ENCODE measurements around the gene TGFBR3.

Gene TGFBR3

DNA sequence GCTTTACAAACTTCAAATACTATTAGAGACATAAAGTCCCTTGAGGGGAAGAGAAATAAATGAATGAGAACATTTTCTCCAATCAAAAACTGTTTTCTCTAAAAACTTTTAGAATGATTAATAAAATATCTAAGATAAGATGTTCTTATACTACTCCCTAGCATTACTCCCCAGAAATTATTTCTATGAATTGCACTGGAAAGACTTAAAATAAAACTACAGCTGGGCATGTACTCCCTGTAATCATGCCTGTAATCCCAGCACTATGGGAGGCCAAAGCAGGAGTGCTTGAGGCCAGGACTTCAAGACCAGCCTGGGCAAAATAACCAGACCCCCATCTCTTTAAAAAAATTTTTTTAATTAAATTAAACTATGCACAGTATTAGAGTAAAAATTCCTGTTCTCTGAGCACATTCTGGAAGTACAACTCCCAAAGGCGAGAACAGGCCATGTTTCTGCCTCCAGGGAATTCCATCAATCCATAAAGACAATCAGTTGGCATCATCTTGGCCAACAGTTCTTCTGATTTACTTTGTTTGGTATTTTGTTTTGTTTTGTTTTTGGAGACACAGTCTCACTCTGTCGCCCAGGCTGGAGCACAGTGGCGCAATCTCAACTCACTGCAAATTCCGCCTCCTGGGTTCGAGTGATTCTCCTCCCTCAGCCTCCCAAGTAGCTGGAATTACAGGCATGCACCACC is 77.9 kb downstream of the TGFBR3 start:
- no peak overlapping the region for H3K4me3 Mint-ChIP-seq
- H3K27me3 Mint-ChIP-seq = no peaks in the 10 kb centered on the region
- no peaks in the 10 kb centered on the region for H3K36me3 Mint-ChIP-seq (ENCODE audit: low read depth)
- no peaks in the 10 kb centered on the region for H3K9me3 Mint-ChIP-seq
- H3K27ac Mint-ChIP-seq = no peak overlapping the region
- H3K4me1 Mint-ChIP-seq (ENCODE audit: low read depth) = peaks cover 71% of the 10 kb centered on the region

DNA sequence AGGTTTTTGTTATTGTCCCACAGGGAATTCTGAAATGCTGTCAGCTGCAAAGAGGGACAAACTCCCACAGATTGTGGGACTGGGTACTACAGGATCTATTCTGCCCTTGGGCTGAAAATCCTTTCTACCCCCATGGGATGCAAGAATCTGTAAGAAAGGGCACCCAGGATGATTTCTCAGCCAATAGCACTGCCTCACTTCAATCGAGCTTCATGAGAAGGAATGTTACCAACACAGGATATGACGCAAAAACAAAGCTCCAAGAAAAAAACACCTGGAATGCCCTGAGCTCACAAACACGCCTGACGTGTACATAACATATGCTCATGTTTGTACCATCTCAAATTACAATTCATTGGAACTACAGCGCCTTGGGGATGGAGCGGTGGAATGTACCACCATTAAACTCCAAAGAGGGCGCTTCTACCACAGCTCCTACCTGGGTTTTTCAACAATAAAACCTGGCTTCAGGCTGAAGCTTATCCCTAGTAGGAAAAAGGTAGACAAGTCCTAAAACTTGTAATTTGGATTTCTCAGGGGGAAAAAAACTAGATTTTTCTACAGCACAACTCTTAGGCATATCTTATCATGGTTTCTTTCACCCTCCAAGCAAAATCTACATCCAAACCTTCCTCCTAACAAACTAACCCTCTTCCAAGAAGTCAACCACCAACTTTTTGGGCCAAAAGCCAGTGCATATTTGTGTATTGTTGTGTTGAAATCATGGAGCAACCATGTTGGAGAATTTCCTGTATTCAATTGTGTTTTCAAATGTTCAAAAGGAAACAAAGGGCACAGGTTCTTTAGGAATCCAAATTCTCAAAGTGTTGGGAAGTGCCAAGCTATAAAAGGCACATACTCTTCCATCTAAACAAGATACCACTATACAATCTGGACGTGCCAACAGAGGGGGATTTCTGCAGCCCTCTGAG is 78.9 kb downstream of the TGFBR3 start:
- Mint-ChIP-seq H3K36me3 (ENCODE audit: low read depth) (peaks cover 5% of the 10 kb centered on the region), H3K4me3 (no peak overlapping the region), H3K27ac (no peak overlapping the region), H3K27me3 (no peaks in the 10 kb centered on the region), H3K9me3 (no peaks in the 10 kb centered on the region), H3K4me1 (ENCODE audit: low read depth) (peaks cover 73% of the 10 kb centered on the region)

DNA sequence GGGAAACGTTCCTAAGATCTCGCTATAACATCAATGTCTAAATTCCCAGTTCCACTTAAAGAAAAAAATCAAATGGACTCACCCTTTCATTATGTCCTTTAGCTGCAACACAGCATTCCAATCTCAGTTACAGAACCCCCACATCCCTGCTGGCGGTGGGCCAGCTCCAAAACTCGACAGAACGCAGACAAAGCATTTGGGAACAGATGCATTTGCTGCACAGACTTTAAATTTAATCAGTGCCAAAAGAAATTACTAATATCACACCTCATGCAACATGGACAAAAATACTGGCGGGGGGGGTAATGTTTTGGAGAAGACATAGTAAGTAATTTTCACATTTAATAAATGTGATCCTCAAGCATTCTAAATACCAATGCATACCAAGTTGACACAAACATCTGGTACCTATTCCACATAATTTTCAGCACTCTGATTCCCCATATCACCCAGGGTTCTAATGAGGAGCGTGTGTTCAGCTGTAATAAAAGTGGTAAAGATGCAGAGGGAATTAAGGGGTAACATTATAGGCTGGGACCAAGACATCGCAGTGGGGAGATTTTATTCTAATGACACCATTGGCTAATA is 79.7 kb downstream of the TGFBR3 start:
- no peak overlapping the region for H3K27ac Mint-ChIP-seq
- no peaks in the 10 kb centered on the region for H3K27me3 Mint-ChIP-seq
- H3K4me3 Mint-ChIP-seq = no peak overlapping the region
- H3K36me3 Mint-ChIP-seq (ENCODE audit: low read depth) = peaks cover 5% of the 10 kb centered on the region
- peaks cover 65% of the 10 kb centered on the region for H3K4me1 Mint-ChIP-seq (ENCODE audit: low read depth)
- H3K9me3 Mint-ChIP-seq = no peaks in the 10 kb centered on the region

DNA sequence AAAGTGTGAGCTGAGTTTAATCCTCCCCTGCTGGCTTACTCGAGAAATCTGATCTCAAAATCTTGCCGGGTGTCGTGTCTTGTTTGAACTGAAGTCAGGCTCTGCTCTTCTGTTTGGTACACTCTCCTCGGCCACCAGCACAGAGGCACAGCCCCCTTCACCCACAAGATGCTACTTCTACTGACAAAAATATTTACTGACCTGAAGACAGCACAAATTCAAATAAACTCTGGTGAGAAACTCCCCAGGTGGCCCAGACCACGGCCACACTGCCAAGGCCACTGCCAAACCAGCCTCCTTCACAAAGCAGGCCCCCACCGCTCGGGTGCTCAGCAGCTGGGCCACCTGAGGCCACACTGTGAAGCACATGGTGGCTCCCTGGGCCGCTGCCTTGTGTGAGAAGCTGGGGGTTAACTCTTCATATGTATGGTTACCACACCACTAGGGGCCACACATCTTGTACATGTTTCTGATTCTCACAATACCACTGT is 80.6 kb downstream of the TGFBR3 start:
- Mint-ChIP-seq H3K27me3 (no peaks in the 10 kb centered on the region), H3K4me3 (no peak overlapping the region), H3K36me3 (ENCODE audit: low read depth) (peaks cover 8% of the 10 kb centered on the region), H3K27ac (peak overlapping the region; percentile 99), H3K4me1 (ENCODE audit: low read depth) (peaks cover 59% of the 10 kb centered on the region), H3K9me3 (no peaks in the 10 kb centered on the region)

DNA sequence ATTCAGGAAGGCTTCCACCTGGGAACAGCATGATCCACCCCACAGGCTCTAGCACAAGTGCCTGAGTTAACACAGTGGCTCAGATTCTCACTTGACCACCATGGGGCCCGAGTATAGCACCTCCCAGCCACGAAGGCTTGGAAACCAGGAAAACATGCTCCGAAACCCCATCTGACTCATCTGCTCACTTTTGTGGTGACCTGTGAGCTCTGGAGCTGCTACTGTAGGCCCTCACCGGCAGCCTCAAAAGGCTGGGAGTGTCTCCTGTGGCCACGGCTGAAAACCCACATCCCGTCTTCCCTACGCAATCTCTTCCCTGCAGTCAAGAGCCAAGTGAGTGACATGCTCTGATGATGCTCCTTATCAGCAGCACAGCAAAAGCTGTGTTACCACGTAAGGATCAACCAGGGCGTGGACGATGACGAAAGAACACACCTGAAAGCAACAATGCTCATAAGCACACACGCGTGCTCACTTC is 81.4 kb downstream of the TGFBR3 start:
- Mint-ChIP-seq H3K4me1 (ENCODE audit: low read depth) (peaks cover 54% of the 10 kb centered on the region), H3K27ac (peak overlapping the region; percentile 99), H3K27me3 (no peaks in the 10 kb centered on the region)

DNA sequence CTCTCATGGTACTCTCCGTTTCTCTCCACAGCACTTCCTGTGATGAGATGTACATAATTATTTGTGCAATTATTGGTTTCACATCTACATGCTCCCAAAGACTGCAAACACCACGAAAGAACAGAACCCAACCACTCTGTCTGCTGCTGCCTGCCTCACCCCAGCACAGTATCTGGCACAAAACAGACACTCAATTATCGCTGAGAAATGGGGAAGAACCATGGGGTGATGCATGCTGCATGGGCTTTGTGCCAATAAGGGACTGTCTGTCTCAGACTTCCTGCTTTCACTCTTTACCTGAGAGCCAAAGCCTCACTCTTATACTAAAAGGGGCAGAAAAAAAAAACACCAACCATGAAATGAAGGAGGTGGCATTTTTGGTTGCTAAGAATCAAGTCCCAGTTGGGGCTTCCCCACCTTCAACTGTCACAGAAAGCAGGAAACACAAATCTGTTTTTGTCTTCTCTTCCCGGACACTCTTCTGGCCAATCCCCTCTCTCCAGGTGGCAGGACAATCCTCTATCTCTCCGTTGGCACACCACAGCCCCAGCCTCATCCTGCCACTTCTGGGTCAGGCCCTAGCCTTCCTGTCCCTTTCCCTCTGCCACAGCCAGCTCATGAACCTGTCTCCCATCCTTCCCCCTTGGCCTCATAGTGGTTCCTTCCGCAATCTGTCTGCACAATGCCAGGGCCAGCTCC is 82.0 kb downstream of the TGFBR3 start:
- no peaks in the 10 kb centered on the region for H3K27me3 Mint-ChIP-seq
- peak overlapping the region; percentile 81 for H3K4me3 Mint-ChIP-seq
- no peaks in the 10 kb centered on the region for H3K9me3 Mint-ChIP-seq
- H3K36me3 Mint-ChIP-seq (ENCODE audit: low read depth) = peaks cover 9% of the 10 kb centered on the region
- peaks cover 54% of the 10 kb centered on the region for H3K4me1 Mint-ChIP-seq (ENCODE audit: low read depth)
- H3K27ac Mint-ChIP-seq = peak overlapping the region; percentile 99

More for the DNA sequence above, 81.4 kb downstream of the TGFBR3 start:
- peaks cover 9% of the 10 kb centered on the region for H3K36me3 Mint-ChIP-seq (ENCODE audit: low read depth)
- H3K4me3 Mint-ChIP-seq = peak overlapping the region; percentile 81
- no peaks in the 10 kb centered on the region for H3K9me3 Mint-ChIP-seq

DNA sequence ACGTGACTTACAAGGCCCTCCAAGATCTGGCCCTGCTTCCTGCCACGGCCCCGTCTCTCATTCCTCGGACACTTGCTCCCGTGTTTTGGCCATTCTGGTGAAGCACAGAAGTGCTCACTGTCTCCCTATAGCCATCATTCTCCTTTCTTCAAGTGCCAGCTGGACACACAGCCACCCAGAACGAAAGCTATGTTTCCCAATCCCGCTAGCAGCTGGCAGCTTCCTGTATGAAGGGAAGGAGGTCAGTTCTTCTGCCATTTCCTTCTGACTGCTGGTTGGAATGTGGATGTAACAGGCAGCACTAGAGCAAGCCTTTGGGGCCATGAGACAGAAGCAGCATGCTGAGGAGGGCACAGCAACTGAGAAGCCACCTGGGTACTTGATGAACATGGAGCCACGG is 82.8 kb downstream of the TGFBR3 start:
- H3K4me3 Mint-ChIP-seq = peak overlapping the region; percentile 81

DNA sequence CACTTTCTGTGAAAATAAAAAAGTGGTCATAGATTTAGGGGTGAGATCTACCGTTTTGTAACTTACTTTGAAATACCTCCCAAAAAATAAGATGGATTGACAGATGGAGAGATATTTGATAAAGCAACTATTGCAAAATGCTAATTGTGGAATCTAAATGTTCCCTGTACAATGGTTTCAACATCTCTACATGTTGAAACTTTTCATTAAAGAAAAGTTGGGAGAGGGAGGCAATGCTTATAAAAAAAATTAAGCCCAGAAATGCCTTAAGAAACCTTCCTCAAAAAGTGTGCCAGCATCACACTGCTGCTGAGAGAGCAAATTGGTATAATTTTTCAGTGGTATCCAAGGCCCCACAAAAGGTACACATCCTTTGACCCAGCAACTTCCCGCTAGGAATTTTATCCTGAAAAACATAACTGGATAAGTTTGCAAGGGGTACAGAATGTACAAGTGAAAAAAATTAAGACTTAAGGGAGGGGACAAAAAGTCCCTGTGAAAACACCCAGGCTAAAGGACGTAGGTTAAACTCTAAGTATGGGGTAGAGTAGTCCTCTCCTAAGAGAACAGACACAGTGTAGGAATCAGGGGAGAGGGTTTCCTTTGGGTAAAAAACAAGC is 84.3 kb downstream of the TGFBR3 start:
- H3K36me3 Mint-ChIP-seq (ENCODE audit: low read depth) = peaks cover 9% of the 10 kb centered on the region
- H3K9me3 Mint-ChIP-seq = no peaks in the 10 kb centered on the region
- peaks cover 50% of the 10 kb centered on the region for H3K4me1 Mint-ChIP-seq (ENCODE audit: low read depth)
- H3K27ac Mint-ChIP-seq = no peak overlapping the region
- no peak overlapping the region for H3K4me3 Mint-ChIP-seq
- no peaks in the 10 kb centered on the region for H3K27me3 Mint-ChIP-seq

More for the DNA sequence above, 82.8 kb downstream of the TGFBR3 start:
- peaks cover 50% of the 10 kb centered on the region for H3K4me1 Mint-ChIP-seq (ENCODE audit: low read depth)
- H3K27ac Mint-ChIP-seq = peak overlapping the region; percentile 36
- no peaks in the 10 kb centered on the region for H3K9me3 Mint-ChIP-seq
- H3K36me3 Mint-ChIP-seq (ENCODE audit: low read depth) = peaks cover 9% of the 10 kb centered on the region
- H3K27me3 Mint-ChIP-seq = no peaks in the 10 kb centered on the region

DNA sequence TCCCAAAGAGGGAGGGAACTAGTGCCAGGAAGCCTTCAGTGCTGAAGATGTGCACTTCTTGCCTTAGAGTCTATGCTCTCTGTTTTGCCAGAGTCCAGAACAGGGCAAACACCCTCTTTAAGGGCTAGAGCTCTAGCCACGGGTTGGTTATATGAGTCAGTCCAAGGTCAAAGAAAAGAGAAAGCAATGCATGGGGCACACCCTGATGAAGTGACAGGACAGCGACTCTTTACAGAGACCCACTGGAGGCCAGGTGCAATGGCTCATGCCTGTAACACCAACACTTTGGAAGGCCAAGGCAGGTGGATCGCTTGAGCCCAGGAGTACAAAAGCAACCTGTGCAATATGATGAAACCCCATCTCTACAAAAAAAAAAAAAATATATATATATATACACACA is 86.1 kb downstream of the TGFBR3 start:
- Mint-ChIP-seq H3K36me3 (ENCODE audit: low read depth) (peaks cover 16% of the 10 kb centered on the region), H3K4me3 (no peak overlapping the region), H3K27ac (no peak overlapping the region), H3K27me3 (no peaks in the 10 kb centered on the region), H3K4me1 (ENCODE audit: low read depth) (peaks cover 36% of the 10 kb centered on the region), H3K9me3 (no peaks in the 10 kb centered on the region)

DNA sequence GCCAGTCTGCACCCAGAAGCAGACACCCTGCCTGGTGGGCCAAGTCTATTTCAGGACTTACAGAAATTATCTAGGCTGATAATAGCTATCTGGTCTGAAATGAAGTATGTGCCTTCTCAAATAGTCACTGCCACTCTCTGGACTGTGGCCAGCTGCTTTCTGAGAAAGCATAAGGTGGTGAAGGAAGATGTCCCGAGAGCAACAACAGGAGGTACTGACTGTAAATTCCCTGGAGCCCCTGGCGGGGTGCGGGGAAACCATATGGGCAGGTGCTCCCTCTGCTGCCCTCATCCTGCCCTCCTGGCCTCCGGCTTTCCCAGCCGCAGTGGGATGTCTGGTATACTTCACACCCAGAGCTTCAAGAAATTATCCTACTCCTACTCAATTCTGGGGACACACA is 86.8 kb downstream of the TGFBR3 start:
- Mint-ChIP-seq H3K4me3 (no peak overlapping the region), H3K27ac (no peak overlapping the region), H3K4me1 (ENCODE audit: low read depth) (peaks cover 29% of the 10 kb centered on the region), H3K9me3 (no peaks in the 10 kb centered on the region), H3K36me3 (ENCODE audit: low read depth) (peaks cover 22% of the 10 kb centered on the region), H3K27me3 (no peaks in the 10 kb centered on the region)

DNA sequence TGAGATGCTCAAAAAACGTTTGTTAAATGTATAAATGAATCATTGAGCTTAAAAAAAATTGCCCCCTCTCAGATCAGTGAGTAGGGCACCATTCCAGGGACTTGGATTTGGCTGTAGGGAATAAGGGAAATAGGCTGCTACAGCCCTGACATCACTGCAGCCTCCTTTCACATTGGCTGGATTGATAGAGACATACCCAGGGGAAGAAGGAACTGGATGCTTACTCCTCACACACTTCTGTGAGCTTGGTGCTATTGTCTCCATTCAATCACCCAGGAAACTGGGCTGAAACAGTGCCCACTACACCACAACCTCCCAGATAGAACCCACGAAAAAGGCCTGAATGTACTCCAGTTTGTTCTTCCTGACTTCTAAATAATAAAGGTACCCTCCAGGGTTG is 87.2 kb downstream of the TGFBR3 start:
- H3K4me1 Mint-ChIP-seq (ENCODE audit: low read depth) = peaks cover 25% of the 10 kb centered on the region

DNA sequence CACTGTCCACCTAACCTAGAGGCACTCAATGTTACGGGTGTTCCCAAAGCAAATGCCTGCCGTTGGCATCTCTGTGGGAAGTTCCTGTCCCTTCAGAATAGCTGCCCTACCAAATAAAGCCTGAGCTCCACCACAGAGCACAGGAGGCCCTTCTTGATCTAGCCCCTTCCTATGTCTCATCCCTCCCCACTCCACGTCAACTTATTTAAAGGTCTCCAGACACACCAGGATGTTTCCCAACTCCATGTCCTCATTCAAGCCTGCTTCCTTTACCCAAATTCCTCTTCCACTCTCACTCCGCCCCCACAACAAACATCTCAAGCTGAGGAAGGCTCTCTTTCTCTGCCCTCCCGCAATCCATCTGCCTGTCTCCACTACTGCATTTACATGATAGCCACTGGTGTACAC is 87.7 kb downstream of the TGFBR3 start:
- Mint-ChIP-seq H3K4me1 (ENCODE audit: low read depth) (peaks cover 20% of the 10 kb centered on the region), H3K27ac (peak overlapping the region; percentile 9), H3K27me3 (no peaks in the 10 kb centered on the region), H3K9me3 (no peaks in the 10 kb centered on the region), H3K4me3 (no peak overlapping the region), H3K36me3 (ENCODE audit: low read depth) (peaks cover 22% of the 10 kb centered on the region)

More for the DNA sequence above, 87.2 kb downstream of the TGFBR3 start:
- H3K9me3 Mint-ChIP-seq = no peaks in the 10 kb centered on the region
- H3K27me3 Mint-ChIP-seq = no peaks in the 10 kb centered on the region
- peaks cover 22% of the 10 kb centered on the region for H3K36me3 Mint-ChIP-seq (ENCODE audit: low read depth)
- no peak overlapping the region for H3K27ac Mint-ChIP-seq
- H3K4me3 Mint-ChIP-seq = no peak overlapping the region

DNA sequence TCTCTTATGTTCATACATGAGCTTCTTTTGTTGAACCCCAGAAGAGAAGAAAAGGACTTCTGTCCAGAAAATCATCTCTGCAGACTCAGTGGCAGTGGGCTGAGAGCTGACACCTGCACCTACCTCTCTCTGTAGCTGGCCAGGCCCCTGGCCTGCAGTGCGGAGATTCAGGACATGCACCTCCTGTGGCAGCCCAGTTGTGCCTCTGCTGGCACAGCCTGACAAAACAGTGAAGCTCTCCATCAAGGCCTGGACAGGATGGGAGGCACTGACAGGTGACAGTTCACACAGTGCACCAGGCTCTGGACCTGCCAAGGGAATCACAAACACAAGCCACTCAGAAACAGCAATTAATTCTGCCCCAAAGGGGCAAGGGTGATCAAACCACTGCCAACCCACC is 88.8 kb downstream of the TGFBR3 start:
- Mint-ChIP-seq H3K27ac (no peak overlapping the region), H3K36me3 (ENCODE audit: low read depth) (peaks cover 17% of the 10 kb centered on the region), H3K9me3 (no peaks in the 10 kb centered on the region), H3K4me1 (ENCODE audit: low read depth) (peaks cover 21% of the 10 kb centered on the region), H3K4me3 (no peak overlapping the region), H3K27me3 (no peaks in the 10 kb centered on the region)

DNA sequence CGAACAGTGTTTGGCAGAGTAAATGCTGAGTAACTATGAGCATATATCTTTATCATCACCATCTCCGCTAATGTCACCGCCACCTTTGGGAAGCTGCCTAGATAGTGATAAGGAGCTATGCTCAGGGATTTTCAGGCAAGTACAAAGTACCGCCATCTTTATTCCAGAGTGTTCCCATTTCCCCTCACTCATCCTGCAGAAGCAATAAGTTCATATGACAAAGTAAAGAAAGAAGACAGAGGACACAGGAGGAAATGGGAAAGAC is 89.6 kb downstream of the TGFBR3 start:
- Mint-ChIP-seq H3K9me3 (no peaks in the 10 kb centered on the region), H3K27me3 (no peaks in the 10 kb centered on the region), H3K4me1 (ENCODE audit: low read depth) (peaks cover 29% of the 10 kb centered on the region), H3K36me3 (ENCODE audit: low read depth) (peaks cover 17% of the 10 kb centered on the region), H3K4me3 (no peak overlapping the region), H3K27ac (no peak overlapping the region)

Measured in stimulated activated naive CD8-positive, alpha-beta T cell treated with anti-CD3 and anti-CD28 coated beads, Interleukin-15, Interleukin-2, amounts not matched to agents 100 ng/mL and 50 ng/mL, for 24 hours (primary cell).